H9 (cell line): ENCODE results near the gene KCNH5. TPM values are rescaled to one million over a fixed set of nuclear protein-coding genes. Genes with fewer than 3 reads are reported as not detected.

Source experiments
- DNase-seq: peaks from one replicate; pipeline ENCODE4 v3.0.0-alpha.2; 2017
- H2AFZ ChIP-seq: one replicate; pipeline ENCODE4 v1.6.1; 2013; ENCODE audit warnings: mild to moderate bottlenecking, low read length, control low read depth, moderate library complexity
- H2AK5ac ChIP-seq: 2 replicates; pipeline ENCODE4 v1.6.1; 2013; ENCODE audit warnings: low read length, control low read depth, mixed read lengths; ENCODE audit not compliant: insufficient read length
- H2BK120ac ChIP-seq: one replicate; pipeline ENCODE4 v1.6.1; 2013; ENCODE audit warnings: low read depth, mild to moderate bottlenecking, low read length, control low read depth, inconsistent platforms; ENCODE audit not compliant: poor library complexity, severe bottlenecking
- H2BK12ac ChIP-seq: 2 replicates; pipeline ENCODE4 v1.6.1; 2013; ENCODE audit warnings: low read length, control low read depth, mixed read lengths, low read depth; ENCODE audit not compliant: insufficient read length
- H2BK15ac ChIP-seq: 2 replicates; pipeline ENCODE4 v1.6.1; 2013; ENCODE audit warnings: low read depth, low read length, control low read depth
- H2BK20ac ChIP-seq: one replicate; pipeline ENCODE4 v1.6.1; 2013; ENCODE audit warnings: low read depth, mild to moderate bottlenecking, low read length, control low read depth, inconsistent platforms; ENCODE audit not compliant: poor library complexity, severe bottlenecking
- H2BK5ac ChIP-seq: 2 replicates; pipeline ENCODE4 v1.6.1; 2013; ENCODE audit warnings: low read length, control low read depth, mixed read lengths; ENCODE audit not compliant: insufficient read length
- H3K14ac ChIP-seq: 2 replicates; pipeline ENCODE4 v1.6.1; 2013; ENCODE audit warnings: low read length, control low read depth; ENCODE audit not compliant: insufficient read depth
- H3K18ac ChIP-seq: 2 replicates; pipeline ENCODE4 v1.6.1; 2013; ENCODE audit warnings: low read depth, mild to moderate bottlenecking, mixed read lengths, low read length, control low read depth; ENCODE audit not compliant: insufficient read length
- H3K23ac ChIP-seq: 2 replicates; pipeline ENCODE4 v1.6.1; 2013; ENCODE audit warnings: low read length, control low read depth, mixed read lengths, low read depth; ENCODE audit not compliant: insufficient read length
- H3K23me2 ChIP-seq: 2 replicates; pipeline ENCODE4 v1.6.1; 2013; ENCODE audit warnings: low read depth, mild to moderate bottlenecking, mixed read lengths, low read length, control low read depth; ENCODE audit not compliant: insufficient read length, poor library complexity, severe bottlenecking
- H3K27ac ChIP-seq: 2 replicates; pipeline ENCODE4 v1.5.1; 2013; ENCODE audit warnings: low read length, control low read depth, mixed read lengths, low read depth; ENCODE audit not compliant: insufficient read length
- H3K27me3 ChIP-seq: 2 replicates; pipeline ENCODE4 v1.6.1; 2013; ENCODE audit warnings: low read length, control low read depth, inconsistent platforms; ENCODE audit not compliant: insufficient read depth
- H3K4ac ChIP-seq: 2 replicates; pipeline ENCODE4 v1.6.1; 2013; ENCODE audit warnings: low read depth, mild to moderate bottlenecking, control low read depth, inconsistent platforms, low read length, moderate library complexity
- H3K4me1 ChIP-seq: 2 replicates; pipeline ENCODE4 v1.6.1; 2013; ENCODE audit warnings: low read length, control low read depth, inconsistent platforms; ENCODE audit not compliant: insufficient read depth
- H3K4me2 ChIP-seq: 2 replicates; pipeline ENCODE4 v1.6.1; 2013; ENCODE audit warnings: low read length, control low read depth, mixed read lengths; ENCODE audit not compliant: insufficient read length, insufficient read depth
- H3K56ac ChIP-seq: 2 replicates; pipeline ENCODE4 v1.6.1; 2013; ENCODE audit warnings: low read depth, mild to moderate bottlenecking, mixed read lengths, low read length, control low read depth; ENCODE audit not compliant: insufficient read length
- H3K79me1 ChIP-seq: 2 replicates; pipeline ENCODE4 v1.6.1; 2013; ENCODE audit warnings: low read depth, mild to moderate bottlenecking, moderate library complexity, low read length, control low read depth, inconsistent platforms; ENCODE audit not compliant: insufficient read depth, poor library complexity, severe bottlenecking
- H3K79me2 ChIP-seq: 2 replicates; pipeline ENCODE4 v1.6.1; 2013; ENCODE audit warnings: low read length, control low read depth, inconsistent platforms; ENCODE audit not compliant: insufficient read depth
- H3K9ac ChIP-seq: 2 replicates; pipeline ENCODE4 v1.6.1; 2013; ENCODE audit warnings: low read length, control low read depth, mixed read lengths; ENCODE audit not compliant: insufficient read length; ENCODE audit errors: extremely low read depth
- H3K9me3 ChIP-seq: one replicate; pipeline ENCODE4 v1.6.1; 2013; ENCODE audit warnings: low read depth, low read length, inconsistent platforms; ENCODE audit not compliant: control insufficient read depth
- H3T11ph ChIP-seq: one replicate; pipeline ENCODE4 v1.6.1; 2013; ENCODE audit warnings: mild to moderate bottlenecking, low read length, control low read depth, inconsistent platforms
- H4K20me1 ChIP-seq: one replicate; pipeline ENCODE4 v1.6.1; 2013; ENCODE audit not compliant: control insufficient read depth, insufficient read length, insufficient read depth
- H4K5ac ChIP-seq: 2 replicates; pipeline ENCODE4 v1.6.1; 2013; ENCODE audit warnings: low read depth, mild to moderate bottlenecking, mixed read lengths, low read length, control low read depth; ENCODE audit not compliant: insufficient read length
- H4K8ac ChIP-seq: replicated peaks from 2 replicates; pipeline ENCODE4 v1.6.1; 2013; ENCODE audit warnings: low read length, control low read depth, mixed read lengths, low read depth; ENCODE audit not compliant: insufficient read length
- H4K91ac ChIP-seq: 2 replicates; pipeline ENCODE4 v1.6.1; 2013; ENCODE audit warnings: low read depth, mild to moderate bottlenecking, moderate library complexity, mixed read lengths, low read length, control low read depth; ENCODE audit not compliant: insufficient read length
- H3K27ac Mint-ChIP-seq, 3 experiments: 2 replicates in 2 of 3; 3 replicates in 1 of 3; pipeline ENCODE4 v1.8.0; 2020 to 2021; ENCODE audit warnings: mixed read lengths in 3 of 3, mild to moderate bottlenecking in 1 of 3, moderate library complexity in 1 of 3
- H3K27me3 Mint-ChIP-seq: 2 replicates; pipeline ENCODE4 v1.8.0; 2021; ENCODE audit warnings: low read depth, mild to moderate bottlenecking, moderate library complexity, mixed read lengths
- H3K36me3 Mint-ChIP-seq, 3 experiments: 2 replicates in 2 of 3; 3 replicates in 1 of 3; pipeline ENCODE4 v1.8.0; 2020 to 2021; ENCODE audit warnings: low read depth in 3 of 3, mixed read lengths in 3 of 3; ENCODE audit not compliant: insufficient read depth in 1 of 3
- H3K4me1 Mint-ChIP-seq, 2 experiments: 2 replicates each; pipeline ENCODE4 v1.8.0; 2020; ENCODE audit warnings: mixed read lengths in 2 of 2
- H3K4me3 Mint-ChIP-seq, 2 experiments: 2 replicates in 1 of 2; 3 replicates in 1 of 2; pipeline ENCODE4 v1.8.0; 2020 to 2021; ENCODE audit warnings: mild to moderate bottlenecking in 2 of 2, mixed read lengths in 2 of 2, moderate library complexity in 1 of 2
- H3K9me3 Mint-ChIP-seq, 2 experiments: 2 replicates in 1 of 2; 3 replicates in 1 of 2; pipeline ENCODE4 v1.8.0; 2020; ENCODE audit warnings: mild to moderate bottlenecking in 2 of 2, mixed read lengths in 2 of 2, moderate library complexity in 1 of 2
- WGBS: extraction: QIAGEN DNeasy Blood & Tissue Kit; methylation state at CpG from one replicate; pipeline ENCODE4 v1.1.7; 2013; ENCODE audit warnings: missing lambda C conversion rate, low lambda C conversion rate, mixed read lengths; ENCODE audit not compliant: insufficient read length; ENCODE audit errors: extremely low coverage; 5-methylcytosine and 5-hydroxymethylcytosine counted together
- total RNA-seq: library from RNA; stranded (reverse); gene quantifications from 2 replicates; pipeline ENCODE4 v1.2.1, GENCODE V29; 2021
- TF ChIP-seq, protein P1 (sequence below): fragments of 200-600 bp; sonication (generic); conservative IDR thresholded peaks from 3 replicates; pipeline ENCODE4 v1.8.0; 2021; ENCODE audit warnings: antibody characterized with exemption, mild to moderate bottlenecking

Gene KCNH5
- total RNA-seq, 1 experiment from 2014 or later, result 0.42 TPM

- Mint-ChIP-seq H3K4me3 (no peak overlapping the region), H3K9me3 (peaks cover 3 to 5% of the 10 kb centered on the region in 2 experiments), H3K4me1 (peaks cover 42 to 49% of the 10 kb centered on the region in 2 experiments), H3K27me3 (peaks cover 10% of the 10 kb centered on the region), H3K27ac (peak overlapping the region in 2 of 3 experiments; percentile 78 to 85; a peak in 3 of 7 replicates), H3K36me3 (peaks cover 0 to 19% (median 12%) of the 10 kb centered on the region in 3 experiments; a peak in 5 of 7 replicates)
- no peak overlapping the region for H2BK12ac ChIP-seq
- H3K23me2 ChIP-seq, result no peaks in the 10 kb centered on the region
- H2AFZ ChIP-seq, result no peak overlapping the region
- no peaks in the 10 kb centered on the region for H4K20me1 ChIP-seq
- no peak overlapping the region for H3T11ph ChIP-seq
- H3K79me2 ChIP-seq, result no peaks in the 10 kb centered on the region
- H3K4me2 ChIP-seq, result no peak overlapping the region
- H3K27me3 ChIP-seq, result no peaks in the 10 kb centered on the region
- H3K23ac ChIP-seq, result no peak overlapping the region
- DNase-seq, result no peak
- no CpG with 5 or more reads among the region's 2 CpGs for WGBS
- H2BK5ac ChIP-seq, result no peak overlapping the region
- no peak overlapping the region for H3K14ac ChIP-seq
- H3K4me1 ChIP-seq, result peaks cover 14% of the 10 kb centered on the region; the same call in 1 of the 2 replicates
- H3K4ac ChIP-seq, result no peak overlapping the region
- no peak overlapping the region for H4K5ac ChIP-seq
- TF ChIP-seq, protein P1, sequence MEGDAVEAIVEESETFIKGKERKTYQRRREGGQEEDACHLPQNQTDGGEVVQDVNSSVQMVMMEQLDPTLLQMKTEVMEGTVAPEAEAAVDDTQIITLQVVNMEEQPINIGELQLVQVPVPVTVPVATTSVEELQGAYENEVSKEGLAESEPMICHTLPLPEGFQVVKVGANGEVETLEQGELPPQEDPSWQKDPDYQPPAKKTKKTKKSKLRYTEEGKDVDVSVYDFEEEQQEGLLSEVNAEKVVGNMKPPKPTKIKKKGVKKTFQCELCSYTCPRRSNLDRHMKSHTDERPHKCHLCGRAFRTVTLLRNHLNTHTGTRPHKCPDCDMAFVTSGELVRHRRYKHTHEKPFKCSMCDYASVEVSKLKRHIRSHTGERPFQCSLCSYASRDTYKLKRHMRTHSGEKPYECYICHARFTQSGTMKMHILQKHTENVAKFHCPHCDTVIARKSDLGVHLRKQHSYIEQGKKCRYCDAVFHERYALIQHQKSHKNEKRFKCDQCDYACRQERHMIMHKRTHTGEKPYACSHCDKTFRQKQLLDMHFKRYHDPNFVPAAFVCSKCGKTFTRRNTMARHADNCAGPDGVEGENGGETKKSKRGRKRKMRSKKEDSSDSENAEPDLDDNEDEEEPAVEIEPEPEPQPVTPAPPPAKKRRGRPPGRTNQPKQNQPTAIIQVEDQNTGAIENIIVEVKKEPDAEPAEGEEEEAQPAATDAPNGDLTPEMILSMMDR, result no peak
- H3K79me1 ChIP-seq, result no peaks in the 10 kb centered on the region
- H4K91ac ChIP-seq, result no peak overlapping the region
- H3K9me3 ChIP-seq, result no peaks in the 10 kb centered on the region
- no peak overlapping the region for H2BK15ac ChIP-seq
- no peak overlapping the region for H2BK20ac ChIP-seq
- H3K9ac ChIP-seq, result no peak overlapping the region
- H2AK5ac ChIP-seq, result no peak overlapping the region
- H4K8ac ChIP-seq, result no peak overlapping the region
- H3K18ac ChIP-seq, result no peak overlapping the region
- no peak overlapping the region for H3K56ac ChIP-seq
- H2BK120ac ChIP-seq, result no peak overlapping the region
- H3K27ac ChIP-seq, result no peak overlapping the region
These were observed 387.9 kb downstream of the KCNH5 start for GRCh38 chr14:62657376-62657775.
